ENCODE results near the gene GRAP.

GRAP gene

GRCh38 chr17:19018600-19018950, 28.2 kb downstream of the GRAP start:
- no peak for DNase-seq (ENCODE audit: low spot score)

GRCh38 chr17:19017804-19018599, 28.8 kb downstream of the GRAP start:
- no peak for DNase-seq (ENCODE audit: low spot score)

- no peak for DNase-seq (ENCODE audit: low spot score)
Measured at GRCh38 chr17:19017401-19017800, 29.4 kb downstream of the GRAP start.

DNA sequence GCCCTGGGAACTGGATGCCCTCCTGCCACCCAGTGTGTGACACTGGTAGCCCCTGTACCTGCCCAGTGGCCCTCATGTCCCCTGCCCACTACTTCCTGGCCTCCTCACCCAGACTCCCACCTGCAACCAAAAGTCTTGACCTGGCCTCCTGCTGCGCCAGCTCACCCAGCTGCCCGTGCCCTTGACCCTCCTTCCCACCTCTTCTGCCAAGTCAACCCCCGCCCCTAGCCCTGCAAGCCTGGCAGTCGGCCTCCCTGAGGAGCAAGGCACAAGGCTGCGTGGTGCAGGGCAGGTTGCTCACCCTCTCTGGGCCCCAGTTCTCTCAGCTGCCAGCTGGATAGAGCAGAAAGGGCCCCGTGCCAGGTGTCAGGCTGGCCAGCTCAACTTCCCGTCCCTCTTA, 29.9 kb downstream of the GRAP start:
- no peak for DNase-seq (ENCODE audit: low spot score)

DNA sequence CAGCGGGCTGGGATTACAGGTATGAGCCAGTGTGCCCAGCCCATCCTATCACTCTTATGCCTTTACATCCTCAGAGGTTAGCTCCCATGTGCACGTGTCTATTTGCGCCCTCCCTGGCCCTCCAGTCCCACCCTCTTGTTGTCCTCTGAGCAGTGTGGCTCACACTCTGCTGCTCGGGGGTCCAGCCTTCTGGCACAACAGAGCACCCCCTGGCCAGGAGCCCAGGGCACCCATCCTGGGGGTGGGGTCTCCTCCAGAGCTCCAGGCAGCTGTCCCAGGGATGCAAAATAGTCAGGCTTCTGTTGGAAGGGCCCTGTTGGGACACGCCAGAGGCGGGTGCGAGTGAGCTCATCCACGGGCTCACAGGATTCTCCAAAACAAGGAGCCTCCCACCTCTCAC, 30.5 kb downstream of the GRAP start:
- DNase-seq (ENCODE audit: low spot score): no peak

DNA sequence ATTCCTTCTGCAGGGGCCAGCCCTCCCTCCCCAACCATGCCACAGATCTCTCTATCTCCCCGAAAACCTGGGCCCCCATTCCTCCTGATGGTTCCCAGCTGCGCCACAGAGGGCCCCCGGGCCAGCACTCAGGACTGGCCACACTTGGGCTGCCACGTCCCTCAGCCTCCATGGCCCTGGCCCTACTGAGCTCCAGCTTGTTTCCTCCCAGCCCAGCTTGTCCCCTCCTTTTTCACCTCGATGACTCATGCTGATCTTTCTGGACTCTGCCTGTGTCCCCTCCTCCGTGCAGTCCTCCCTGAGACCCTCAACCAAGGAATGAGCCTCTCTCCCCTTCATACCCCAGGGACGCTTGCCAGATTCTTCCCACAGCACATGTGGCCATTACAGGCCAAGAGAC, 31.3 kb downstream of the GRAP start:
- DNase-seq (ENCODE audit: low spot score): no peak

DNA sequence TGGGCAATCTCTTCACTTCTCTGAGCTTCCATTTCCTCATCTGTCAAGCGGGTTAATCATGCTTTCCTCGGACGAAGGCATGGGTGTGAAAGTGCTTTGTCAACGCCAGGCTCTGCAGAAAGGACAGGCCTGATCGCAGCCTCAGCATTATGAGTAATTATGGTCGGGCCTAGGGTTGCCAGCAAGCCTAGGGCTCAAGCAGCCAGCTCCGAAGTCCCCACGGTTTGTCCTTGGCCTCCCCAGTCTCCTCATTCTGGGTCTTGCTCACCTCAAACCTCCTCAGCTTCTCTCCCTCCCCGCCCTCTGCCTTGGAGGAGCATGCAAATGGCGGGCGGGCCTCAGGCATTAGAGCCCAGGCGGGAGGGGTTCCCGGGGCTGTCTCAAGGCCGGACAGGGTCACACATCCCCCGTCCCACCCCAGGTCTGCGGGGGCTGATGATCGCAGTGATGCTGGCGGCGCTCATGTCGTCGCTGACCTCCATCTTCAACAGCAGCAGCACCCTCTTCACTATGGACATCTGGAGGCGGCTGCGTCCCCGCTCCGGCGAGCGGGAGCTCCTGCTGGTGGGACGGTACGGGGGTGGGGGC, 32.0 kb downstream of the GRAP start:
- no peak for DNase-seq (ENCODE audit: low spot score)

GRCh38 chr17:19013806-19014627, 32.7 kb downstream of the GRAP start:
- no peak for DNase-seq (ENCODE audit: low spot score)

DNA sequence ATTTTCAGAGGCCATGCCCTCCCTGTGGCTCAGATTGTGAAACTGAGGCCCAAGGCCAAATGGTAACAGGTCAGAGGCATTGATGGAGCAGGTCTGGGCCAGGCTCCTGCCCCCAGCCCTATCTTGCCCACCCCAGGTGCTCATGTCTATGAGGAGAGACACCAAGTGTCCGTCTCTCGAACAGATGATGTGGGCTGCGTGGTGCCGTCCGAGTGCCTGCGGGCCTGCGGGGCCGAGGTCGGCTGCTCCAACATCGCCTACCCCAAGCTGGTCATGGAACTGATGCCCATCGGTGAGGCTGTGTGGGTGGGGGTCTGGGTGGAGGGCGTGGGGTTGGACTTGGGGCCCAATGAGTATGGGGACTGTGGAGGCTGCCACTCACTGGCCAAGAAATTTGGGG, 33.5 kb downstream of the GRAP start:
- DNase-seq (ENCODE audit: low spot score): no peak

- DNase-seq (ENCODE audit: low spot score): no peak
Measured at GRCh38 chr17:19012171-19013080, 34.3 kb downstream of the GRAP start.

- DNase-seq (ENCODE audit: low spot score): no peak
Measured at GRCh38 chr17:19011581-19011980, 35.2 kb downstream of the GRAP start.

DNA sequence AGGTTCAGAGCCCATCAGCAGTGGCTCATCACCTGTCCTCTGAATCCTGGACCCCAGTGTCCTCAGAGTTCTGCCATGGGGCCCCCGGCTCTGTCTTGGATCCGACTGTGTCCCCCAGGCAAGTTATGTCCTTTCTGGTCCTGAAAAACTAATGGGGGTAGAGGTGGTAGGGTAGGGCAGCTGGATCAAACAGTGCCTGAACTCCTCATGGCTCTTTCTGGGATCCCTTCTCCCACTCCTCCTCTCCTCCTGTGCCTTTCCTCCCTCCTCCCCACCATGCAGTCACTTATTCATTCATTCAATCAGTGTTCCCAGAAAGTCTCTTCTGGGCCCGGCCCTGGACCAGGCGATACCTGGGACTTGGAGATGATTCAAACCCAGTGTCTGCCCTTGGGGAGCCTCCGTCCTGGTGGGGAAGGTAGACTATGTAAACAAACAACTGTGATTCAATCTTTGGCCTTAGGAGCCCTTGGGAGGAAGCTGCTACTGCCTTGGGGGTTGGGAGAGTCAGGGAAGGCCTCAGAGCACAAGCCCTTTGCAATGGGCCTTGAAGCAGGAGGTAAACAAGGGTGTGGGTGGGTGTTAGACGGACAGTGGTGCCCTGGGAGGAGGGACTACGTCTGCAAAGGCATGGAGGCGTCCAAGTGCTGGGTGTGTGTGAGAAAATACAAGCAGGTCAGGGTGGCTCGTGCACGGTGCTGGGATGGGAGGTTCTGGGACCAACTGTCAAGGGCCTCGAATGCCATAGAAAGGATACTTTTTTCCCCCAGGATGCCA, 35.8 kb downstream of the GRAP start:
- no peak for DNase-seq (ENCODE audit: low spot score)

- DNase-seq (ENCODE audit: low spot score): no peak
Measured at GRCh38 chr17:19009970-19010369, 36.8 kb downstream of the GRAP start.

DNA sequence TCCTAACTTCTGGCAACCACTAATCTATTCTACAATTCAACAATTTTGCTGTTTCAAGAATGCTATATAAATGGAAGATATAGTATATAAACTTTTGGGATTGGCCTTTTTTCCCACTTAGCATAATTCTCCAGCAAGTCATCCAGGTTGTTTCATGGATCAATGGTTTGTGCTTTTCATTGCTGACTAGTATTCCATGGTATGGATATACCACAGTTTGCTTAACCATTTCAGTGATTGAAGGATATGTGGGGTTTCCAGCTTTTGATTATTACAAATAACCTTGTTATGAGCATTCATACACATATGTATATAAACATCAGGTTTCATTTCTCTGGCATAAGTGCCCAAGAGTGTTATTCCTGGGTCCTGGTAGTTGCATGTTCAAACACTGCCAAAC, 40.1 kb downstream of the GRAP start:
- DNase-seq (ENCODE audit: low spot score): no peak

DNA sequence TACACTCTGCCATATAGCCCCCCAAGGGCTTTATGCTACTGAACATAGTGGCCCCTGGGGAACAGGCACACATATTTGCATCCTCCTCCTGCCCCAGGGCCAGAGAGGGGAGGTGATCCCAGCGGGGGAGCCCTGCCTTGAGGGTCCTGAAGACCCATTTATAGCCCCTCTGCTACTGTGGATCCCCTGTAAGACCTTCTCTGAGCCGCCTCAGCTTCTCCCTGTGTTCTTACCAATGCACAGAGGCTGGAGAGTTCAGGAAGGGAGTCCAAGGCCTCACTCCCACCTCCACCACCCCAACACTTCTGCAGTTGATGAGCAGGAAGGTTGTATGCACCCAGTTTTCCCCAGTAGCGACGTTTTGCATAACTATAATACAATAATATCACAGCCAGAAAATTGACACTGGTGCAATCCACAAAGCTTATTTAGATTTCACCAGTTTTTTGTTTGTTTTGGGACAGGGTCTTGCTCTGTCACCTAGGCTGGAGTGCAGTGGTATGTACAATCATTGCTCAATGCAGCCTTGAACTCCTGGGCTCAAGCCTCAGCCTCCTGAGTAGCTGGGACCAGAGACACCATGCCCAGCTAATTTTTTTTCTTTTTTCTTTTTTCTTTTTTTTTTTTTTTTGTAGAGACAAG, 40.8 kb downstream of the GRAP start:
- DNase-seq (ENCODE audit: low spot score): no peak

DNA sequence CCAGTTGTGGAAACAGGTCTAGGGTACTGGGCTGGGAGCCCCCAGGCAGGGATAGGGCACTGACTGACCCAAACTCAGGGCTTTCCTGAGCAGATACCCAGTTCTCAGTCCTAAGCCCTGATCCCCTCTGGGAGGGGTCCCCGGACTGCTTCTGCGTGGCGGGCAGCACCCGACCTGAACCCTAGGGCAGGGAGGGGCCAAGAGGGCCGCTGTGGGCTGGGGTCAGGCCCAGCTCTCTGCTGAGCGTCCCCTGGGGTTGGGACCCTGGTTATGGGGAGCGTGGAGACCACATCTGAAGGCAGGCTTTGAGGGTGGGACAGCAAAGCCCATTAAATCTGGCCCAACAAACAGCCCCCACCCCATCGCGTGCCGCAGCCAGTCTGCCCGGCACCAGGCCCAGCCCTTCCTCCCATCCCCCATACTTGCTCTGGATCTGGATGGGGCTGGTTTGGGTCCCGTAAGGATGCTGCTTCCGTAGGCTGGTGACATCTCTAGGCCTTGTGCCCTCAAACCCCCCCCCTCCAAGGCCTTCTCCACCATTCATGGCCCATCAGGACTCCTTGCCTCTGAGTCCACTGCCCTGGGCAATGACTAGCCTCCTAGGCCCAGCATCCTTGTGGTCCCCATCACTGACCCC, 41.5 kb downstream of the GRAP start:
- no peak for DNase-seq (ENCODE audit: low spot score)

DNA sequence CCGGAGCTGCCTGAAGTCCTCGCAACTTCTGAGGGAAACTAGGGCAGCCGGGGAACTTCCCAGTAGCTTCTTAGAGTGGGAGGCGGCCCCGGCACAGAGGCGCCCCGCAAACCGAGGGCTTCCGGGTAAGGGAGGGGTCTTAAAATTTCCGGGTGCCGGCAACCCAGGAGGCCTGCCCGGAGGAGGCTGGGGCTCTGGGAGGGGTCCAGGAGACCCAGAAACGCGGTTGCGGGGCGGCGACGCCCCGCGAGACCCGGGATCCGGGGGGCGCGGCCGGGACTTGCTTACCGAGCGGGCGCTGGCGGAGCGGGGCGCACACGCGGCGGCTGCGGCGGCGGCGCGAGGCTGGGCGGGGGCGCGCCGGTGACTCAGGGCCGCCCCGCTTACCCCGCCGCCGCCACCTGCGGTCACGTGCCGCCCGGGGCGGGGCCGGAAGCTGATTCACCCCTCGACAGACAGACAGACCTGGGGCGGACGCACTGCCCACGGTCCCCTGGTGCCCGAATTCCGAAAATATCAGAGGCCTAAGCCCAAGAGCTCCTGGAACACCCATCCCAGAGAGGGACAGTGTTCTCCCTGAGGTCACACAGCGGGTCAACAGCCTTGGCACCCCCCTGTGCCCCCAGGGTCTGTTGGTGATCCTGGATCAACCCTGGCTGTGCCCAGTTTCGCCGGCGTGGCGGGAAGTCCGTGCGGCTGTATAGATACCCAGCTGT, 42.2 kb downstream of the GRAP start, which contains the start of gene FAM83G:
TSS of gene FAM83G (minus strand) at position 344 of the 716 bp plus-strand sequence. CDS start 723 bp downstream, outside the sequence.
- DNase-seq (ENCODE audit: low spot score): peak; percentile 85

DNA sequence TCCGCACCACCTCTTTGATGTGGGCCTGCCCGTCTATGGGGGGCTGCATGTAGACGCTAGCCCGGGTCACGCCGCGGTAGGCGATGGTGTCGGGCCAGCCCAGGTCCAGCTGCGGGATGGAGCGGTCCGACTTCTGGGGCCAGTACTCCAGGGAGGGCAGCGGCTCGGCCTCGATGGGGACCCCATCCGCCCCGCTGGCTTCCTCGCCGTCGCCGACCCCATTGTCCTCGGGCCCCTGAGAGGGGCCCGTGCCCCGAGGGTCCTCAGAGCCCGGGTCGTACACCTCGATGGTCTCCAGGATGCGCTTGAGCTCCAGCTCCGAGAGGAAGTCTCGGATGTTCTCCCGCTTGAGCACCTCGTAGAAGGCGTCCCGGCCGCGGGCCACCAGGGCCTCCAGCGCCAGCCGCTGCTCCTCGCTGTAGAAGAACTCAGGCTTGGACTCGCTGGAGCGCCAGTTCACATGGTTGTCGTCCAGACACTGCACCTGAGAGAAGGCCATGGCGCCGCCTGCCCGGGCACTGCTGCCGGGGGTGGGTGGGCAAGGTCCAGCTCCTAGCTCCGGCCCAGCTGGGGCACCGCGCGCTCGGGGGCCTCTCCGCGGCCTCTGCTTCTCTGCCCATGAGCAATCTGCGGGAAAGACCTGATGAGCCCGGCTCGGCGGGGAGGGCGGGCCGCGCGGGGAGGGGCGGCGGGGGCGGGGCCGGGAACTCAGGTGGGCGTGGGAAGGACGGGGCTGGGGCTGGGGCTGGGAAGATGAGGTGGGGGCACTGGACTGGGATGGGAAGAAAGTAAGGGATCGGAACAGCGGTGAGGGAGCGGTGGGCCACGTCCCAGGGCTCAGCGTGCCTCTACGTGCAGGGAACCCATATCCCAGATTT, 43.0 kb downstream of the GRAP start:
- peak; percentile 47 for DNase-seq (ENCODE audit: low spot score)
